Fibroblast of skin of scalp (primary cell): ENCODE results near the gene SULF2.
A peak's percentile ranks its signal among the peaks of the same experiment; 100 is the strongest.

ENCODE experiments used
- DNase-seq: peaks from one replicate; pipeline ENCODE4 v3.0.0-alpha.2; 2013

Gene SULF2

DNA sequence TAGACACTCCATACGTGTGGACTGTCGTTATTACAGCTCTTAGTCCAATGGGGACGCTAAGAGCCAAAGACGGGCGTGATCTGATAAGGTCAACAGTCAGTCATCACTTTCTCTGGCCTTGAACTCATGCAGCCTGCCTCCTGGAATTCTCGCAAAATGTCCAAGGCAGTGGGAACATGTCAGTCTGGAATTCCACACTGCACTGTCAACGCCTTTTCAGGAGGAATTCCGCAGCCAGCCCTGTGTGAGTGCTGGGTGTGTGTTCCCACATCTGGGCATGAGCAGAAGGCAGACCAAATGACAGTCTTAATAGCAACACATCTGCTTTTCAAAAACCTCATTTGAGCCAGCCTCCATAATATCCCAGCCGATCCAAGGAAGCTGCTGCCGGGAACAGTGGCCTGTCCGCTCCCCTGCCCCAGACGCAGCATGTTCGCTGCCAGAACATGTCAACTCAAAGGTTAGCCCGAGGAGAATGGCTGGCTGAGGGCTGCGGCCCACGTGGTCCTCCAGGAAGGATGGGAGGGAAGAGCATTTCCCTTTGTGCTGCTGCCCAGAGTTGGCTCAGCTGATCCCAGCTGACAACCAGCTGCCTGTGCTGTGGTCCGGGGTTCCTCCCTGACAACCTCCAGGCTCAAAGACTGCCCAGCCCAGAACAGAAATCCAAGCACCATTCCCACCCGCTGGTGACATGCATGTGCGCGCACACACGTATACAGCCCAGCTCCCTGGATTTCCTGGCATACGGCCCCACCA, 103.1 kb downstream of the SULF2 start:
- peak; percentile 75 for DNase-seq

DNA sequence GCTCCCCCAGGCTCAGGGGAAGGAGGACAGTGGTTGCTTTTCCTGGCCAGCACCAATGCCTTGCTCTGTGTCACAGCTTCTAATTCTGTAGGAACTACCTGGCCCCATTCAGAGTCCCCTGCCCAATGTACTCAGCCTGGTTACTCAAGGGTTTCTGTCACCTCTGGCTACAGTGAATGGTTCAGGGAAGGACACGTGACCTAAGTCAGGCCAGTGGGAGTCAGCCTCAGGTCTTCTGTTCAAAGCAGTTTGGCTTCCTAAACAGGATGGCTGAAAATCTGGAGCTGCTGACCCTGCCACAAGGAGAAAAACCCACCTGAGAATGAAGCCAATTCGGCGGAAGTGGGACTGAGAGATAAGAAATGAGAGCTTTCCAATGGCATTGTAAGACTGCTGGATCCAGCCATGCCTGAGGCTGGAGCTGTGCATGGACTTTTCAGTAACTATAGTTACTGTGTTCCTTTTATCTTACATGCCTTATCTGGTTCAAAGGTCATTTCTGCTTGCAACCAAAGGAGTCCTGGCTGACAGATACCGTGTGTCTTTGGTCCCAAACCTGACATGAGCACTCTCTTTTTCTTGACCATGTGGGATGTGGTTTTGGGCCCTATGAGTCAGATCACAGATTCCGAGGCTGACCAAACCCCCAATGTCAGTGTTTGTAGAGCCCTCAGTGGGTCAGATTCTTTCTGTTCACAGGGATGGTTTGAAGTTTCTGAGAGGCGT, 104.3 kb downstream of the SULF2 start:
- DNase-seq = peak; percentile 24

DNA sequence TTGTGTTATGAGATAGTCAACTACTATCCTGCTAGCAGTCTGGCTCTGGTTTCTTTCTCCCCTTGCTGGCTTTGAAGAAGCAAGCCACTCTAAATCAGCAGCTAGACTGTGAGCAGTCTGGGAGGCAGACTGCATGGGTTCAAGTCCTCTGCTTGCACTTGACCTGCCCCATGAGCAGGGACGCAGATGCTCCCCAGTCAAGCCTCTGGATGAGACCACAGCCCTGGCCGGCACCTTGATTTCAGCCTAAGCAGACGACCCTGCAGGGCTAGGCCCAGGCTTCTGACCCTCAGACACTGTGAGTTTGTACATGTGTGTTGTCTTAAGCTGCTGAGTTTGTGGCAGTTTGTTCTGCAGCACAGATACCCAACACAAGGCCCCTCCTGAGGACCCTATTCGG, 105.8 kb downstream of the SULF2 start:
- no peak for DNase-seq

DNA sequence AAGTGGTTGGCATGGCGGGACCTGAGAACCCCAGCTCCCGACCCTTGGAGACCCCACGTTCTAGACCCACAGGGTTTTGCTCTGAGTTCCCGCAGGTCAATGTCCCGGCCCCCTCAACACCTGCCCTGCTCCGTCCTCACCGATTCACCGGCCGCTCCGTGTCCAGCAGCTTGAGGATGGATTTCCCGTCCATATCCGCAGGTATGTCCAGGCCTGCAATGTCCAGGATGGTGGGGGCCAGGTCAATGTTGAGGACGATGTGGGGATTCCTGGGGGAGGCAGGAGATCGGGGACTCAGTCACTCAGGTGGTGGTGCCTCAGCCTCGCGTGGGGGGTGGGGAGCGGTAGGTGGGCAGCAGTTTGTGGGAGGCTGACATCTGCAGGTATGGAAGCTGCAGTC, 106.7 kb downstream of the SULF2 start:
- DNase-seq = no peak

DNA sequence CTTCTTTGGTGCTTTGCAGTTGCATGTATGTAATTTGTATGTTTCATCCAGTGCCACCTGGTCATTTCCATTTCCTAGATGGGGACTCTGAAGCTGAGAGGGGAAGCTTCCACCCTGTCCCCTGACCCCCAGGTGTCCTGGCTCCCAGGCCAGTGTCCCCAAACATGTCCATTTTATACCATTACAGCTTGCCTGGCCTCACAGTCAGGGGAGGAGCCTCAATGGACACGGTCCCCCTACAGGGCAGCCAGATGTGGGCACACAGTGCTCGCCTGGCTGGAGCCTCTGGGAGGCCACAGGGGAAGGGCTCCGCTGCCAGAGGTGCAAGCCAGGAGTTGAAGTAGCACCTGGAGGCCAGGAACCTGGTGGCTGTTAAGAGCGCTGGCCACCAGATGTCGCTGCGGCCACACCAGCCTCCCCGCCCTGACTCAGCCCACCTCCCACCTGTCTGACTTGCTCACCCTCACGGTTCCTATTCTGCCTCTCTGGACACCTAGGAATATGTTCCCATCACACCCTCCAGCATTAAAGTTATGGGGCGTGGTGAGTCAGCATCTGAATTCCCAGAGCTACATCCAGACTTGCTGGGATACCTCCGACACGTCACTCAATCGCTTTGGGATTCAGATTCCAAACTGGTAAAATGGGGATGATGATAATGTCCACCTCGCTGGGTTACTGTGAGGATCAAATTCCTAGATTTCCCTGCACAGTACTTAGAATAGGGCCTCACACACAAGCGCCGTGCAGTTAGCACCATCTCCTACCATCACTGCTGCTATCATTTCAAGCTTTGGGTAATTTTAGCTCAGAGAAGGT, 107.4 kb downstream of the SULF2 start:
- DNase-seq = no peak

DNA sequence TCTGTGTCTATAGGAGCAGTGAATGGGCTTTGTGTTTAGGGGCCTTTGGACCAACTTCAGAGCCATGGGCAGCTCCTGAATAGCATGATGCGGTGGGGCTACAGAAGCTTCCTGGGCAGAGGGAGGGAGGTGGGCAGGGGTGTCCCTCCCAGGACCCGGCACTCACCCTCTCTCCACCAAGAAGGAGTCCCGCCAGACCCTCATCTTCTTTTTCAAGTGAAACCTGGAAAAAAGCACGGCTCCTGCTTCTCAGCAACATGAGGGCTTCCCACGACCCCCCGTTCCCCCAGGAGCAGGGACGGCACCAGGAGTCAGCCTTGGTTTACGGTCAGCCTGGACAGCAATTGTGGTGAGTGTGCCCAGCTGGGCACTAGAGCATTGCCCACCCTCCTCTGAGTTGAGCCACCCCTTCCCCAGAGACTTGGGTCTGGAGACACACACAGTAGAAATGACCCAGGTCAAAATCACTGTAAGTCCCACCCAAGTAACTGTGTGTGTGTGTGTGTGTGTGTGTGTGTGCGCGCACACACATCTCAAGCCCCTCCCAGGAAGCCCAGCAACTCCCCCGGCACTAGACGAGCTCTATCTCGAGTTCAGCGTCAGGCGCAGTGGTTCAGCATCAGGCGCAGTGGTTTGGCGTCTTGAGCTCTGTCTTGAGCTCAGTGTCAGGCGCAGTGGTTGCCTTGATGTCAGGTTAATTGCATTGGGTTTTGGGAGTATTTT, 108.2 kb downstream of the SULF2 start:
- DNase-seq = no peak

DNA sequence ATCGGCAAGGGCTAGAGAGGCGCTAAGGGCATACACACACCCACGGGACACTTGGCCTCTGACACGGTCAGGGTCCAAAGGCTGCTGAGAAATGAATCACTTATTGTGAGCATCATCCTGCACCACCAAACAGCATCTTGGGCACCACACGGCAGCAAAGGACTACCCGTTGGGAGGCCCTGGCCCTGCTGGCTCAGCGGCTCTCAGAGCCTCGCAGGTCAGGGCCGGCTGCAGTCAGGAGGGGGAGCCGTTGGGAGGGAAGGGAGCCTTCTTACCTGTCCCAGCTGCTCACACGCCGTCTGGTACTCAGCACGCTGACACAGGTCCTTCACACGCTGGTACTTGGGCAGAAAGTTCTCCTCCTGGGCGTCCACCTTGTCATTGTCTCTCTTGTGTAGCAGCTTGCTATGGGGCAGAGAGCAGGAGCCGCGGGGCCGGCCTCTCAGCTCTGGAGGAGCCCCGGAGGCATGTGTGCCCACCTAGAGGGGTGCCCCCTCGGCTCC, 109.0 kb downstream of the SULF2 start:
- no peak for DNase-seq

DNA sequence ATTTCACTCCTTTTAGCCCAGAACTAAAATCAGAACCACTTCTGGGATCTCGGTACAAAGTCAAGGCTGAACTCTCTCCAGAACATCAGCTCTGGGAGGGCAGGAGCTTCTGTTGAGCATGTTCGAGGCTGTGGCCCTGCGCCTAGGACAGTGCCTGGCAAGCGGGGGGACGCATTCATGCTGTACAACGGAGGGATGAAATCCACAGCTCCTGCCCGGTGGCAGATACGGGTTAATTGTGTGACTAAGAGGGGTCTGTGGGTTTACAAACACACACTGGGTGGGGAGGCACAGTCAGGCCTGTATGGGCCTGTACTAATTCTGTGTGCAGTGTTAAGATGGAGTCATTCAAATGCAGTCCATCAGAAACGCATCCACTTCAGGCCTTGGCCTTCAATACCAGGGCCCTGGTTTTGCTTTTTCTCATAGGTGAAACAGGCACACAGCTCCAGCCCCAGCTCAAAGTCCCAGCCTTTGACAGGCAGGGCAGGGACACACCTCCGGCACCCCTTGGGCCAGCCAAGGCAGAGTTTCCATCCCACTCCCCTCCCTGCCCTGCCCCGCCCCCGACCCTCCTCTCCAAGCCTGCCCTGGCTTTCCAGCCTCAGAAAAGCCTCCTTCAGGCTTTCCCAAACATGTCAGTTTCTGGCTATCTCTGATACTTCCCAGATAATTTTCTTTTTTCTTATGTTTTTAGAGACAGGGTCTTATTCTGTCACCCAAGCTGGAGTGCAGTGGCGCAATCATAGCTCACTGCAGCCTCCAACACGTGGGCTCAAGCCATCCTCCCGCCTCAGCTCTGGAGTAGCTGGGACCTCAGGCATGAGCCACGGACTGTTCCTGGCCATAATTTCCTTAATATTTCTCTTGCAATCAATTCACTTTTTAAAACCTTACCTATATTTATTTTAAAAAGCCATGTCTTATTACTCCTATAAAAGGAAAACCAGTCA, 109.8 kb downstream of the SULF2 start:
- no peak for DNase-seq

DNA sequence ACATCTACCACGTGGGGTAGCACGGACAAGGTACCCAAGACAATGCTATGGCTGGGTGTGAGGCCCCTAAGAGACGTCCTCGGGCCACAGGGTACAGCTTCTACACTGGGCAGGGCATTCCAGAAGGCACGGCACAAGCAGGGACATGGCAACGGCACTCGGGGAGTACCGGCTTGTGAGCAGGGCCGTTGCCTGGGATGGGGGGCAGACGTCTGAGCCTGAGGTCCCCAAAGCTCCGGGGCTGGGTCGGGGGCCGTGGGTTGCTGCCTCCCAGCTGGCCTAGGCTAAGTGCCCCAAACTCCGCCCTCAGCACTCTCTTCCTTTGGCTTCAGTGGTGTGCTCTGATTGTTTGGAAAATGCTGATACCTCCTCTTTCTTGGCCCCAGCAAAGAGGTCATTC, 110.6 kb downstream of the SULF2 start:
- no peak for DNase-seq

DNA sequence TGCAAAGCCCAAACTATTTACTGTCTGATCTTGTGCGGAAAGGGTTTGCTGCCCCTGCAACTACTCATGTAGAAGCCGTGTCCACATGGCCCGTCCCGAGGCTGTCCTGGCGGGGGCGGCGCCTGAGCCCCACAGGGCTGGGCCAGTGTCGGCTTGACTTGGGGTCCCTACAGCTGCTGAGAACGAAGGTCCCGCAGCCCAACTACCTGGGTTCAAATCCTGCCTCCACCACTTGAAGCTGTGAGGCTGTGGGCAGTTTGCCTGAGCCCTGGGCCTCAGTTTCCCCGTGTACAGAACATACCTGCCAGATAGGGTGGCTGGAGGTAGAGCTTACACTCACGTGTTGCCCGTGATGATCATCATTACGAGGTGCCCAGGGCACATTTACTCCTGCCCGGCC, 111.1 kb downstream of the SULF2 start:
- no peak for DNase-seq

DNA sequence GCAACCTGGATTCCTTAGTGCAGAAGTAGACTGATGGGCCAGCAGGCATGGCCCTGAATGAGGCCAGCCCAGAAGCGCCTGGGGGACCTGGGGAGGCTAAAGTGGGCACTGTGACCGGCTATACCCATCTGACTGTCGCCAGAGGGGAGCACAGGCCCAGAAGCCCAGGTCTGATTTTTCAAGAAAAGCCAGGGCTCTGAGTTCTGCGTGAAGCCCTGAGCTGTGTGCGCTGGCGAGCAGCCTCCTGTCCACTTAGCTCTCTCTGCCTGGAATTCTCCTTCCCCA, 111.7 kb downstream of the SULF2 start:
- no peak for DNase-seq

DNA sequence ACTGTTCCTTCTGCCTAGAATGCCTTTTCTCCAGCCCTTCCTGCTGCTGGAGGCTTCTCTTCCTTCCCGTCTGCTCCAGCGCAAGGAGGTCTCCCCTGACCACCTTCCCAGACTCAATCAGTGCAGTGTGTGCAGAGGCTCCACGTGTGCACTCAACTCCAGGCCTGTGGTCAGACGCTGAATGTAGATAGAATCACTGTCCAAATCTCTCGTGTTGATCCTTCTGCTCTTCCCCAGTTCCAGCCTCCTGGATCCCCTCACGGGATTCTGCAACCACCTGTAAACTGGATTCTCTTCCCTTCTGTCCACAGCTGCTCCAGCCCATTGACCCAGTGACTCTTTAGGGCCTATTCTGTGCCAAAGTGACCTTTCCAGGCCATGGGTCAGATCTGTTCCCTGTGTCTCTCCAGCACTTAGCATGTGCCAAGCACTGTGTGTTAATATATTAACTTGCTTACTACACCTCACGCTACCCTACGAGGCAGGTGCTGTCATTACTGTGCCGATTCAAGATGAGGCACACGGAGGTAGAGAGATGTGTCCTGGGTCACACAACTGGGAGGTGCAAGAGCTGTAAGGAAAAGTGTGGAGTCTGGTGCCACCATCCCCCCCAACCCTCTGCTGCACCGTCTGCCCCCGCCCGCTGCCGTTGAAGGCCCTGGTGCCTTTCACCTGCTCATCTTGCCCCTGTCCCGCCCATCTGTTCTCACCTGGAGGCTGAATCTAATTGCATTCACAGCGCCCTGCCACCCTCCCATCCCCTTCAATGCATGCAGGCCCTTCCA, 112.2 kb downstream of the SULF2 start:
- DNase-seq = no peak

DNA sequence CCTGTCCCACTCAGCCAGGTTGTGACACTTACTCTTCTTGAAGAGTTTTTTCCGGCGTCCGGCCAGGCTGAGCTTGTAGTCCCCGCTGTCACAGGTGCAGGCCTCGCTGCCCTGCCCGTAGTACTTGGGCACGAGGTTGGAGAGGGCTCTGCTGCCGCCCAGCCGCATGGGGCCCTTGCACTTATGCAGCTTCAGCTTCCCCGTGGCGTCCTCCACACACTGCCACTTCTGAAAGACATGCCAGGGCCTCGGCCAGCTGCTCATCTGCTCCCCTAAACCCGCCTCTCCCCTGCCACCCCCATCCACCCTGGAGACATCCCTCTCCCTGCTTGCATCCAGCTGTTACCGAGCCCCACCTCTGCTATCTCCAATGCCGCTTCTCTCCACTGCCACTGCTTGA, 113.1 kb downstream of the SULF2 start:
- no peak for DNase-seq

DNA sequence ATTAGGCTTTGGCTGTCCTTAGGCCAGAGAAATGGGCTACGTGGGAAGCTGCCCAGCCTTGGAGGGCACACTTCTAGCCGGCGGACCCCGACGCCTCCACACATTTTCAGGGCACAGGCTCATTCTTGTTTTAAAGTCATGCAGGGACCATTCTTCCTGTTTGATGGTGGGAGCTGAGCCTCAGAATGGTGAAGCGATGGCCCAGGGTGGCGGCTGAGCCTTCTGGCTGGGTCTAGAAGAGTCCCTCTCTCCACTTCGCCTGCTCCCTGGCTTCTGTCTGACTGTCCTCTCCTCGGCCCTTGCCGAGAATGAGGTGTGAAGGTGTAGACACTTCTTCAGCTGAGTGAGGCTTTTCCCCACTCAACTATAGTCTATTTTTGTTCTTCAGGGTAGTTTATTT, 114.4 kb downstream of the SULF2 start:
- DNase-seq = no peak

DNA sequence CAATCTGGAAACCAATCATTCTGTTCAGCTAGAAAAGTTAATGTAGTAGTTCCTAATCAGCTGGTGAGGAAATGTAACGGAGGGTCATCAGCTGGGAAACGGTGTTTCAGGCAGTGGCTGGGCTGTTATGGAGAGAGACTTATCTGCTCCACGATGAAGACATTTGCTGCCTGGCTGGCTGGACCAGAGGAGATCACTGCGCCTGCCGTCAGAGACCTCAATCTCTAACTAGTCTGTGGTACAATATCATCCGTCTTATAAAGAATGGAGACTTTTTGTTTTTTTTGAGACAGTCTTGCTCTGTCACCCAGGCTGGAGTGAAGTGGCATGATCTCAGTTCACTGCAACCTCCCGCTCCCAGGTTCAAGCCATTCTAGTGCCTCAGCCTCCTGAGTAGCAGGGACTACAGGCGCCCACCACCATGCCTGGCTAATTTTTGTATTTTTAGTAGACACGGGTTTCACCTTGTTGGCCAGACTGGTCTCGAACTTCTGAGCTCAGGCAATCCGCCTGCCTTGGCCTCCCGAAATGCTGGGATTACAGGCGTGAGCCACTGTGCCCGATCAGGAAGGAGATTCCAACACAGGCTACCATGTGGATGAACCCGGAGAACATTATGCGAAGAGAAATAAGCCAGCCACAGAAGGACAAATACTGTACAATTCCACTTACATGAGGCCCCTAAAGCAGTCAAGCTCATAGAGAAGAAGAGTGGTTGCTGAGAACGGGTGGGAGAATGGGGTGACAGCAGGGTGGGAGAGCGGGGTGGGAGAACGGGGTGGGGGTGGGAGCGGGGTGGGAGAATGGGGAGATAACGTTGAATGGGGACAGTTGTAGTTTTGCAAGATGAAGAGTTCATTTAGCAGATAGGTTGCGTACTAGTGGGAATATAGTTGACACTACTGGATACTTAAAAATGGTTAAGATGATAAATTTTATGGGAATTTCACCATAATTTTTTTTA, 115.1 kb downstream of the SULF2 start:
- DNase-seq = no peak

DNA sequence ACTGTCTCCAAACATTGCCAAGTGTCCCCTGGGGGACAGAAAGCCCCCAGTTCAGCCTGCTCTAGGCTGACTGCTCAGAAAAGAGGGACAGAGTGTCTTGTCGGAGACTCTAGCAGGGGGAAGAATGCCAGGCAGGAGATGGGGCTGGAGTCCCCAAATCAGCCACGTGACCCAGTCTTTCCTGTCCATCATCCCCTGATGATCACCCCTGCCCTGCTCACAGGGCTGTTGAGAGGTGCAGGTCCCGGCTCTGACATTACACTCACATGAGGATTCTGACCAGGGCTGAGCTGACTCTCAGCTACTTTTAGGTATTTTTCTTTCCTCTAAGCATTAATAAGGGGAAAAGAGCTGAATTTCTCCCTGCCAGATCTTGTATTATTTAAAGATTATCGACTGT, 115.8 kb downstream of the SULF2 start:
- DNase-seq = no peak

DNA sequence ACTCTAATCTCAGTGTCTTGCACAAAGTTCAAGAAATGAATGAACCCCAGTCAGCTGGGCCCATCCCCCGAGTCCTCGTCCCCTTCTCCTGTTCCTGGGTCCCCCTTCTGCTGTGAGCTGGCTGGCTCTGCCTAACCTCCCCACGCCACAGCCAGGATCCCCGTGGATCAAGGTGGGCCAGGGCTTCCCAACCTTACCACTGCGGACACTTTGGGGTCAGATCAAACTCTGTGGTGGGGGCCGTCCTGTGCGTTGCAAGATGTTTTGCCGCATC, 116.2 kb downstream of the SULF2 start:
- DNase-seq = no peak

DNA sequence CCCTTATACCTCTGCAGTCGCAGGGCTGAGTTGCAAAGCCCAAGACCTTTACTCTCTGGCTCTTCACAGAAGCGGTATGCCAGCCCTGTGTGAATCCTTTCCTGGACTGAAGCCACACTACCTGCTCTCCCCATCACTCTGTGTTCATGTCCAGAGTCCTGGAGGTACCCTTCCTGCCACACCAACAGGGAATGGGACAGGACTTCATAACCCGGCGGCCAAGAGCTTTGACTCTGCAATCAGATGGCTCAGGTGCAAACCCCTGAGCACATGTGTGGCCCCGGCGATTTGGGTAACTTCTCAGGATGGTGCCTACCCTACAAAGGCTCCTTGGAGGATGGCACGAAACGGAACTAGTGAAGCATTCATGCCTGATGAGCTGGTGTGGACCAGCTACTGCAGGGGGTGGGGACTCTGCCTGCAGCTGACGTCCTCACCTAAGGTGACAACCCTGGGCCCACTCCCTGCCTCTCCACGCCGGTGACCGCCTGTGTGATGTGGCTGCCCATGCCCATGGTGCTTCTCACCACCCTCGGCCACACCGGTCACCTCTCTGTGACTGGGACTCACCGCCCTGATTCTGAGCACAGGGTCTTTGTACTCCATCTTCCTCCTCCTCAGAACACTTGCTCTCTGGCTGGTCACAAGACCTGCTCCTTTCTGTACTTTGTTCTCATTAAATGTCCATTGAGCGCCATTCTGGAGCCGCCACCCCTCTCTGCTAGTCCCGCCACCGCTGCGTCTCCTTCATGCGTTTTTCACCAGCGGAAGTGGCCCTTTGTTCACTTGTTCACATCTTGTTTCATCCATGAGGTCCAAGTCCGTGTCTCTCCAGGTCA, 116.7 kb downstream of the SULF2 start:
- DNase-seq = no peak
